ENCODE measurements around the gene LZTS2.
A peak's percentile ranks its signal among the peaks of the same experiment; 100 is the strongest.

Gene LZTS2

DNA sequence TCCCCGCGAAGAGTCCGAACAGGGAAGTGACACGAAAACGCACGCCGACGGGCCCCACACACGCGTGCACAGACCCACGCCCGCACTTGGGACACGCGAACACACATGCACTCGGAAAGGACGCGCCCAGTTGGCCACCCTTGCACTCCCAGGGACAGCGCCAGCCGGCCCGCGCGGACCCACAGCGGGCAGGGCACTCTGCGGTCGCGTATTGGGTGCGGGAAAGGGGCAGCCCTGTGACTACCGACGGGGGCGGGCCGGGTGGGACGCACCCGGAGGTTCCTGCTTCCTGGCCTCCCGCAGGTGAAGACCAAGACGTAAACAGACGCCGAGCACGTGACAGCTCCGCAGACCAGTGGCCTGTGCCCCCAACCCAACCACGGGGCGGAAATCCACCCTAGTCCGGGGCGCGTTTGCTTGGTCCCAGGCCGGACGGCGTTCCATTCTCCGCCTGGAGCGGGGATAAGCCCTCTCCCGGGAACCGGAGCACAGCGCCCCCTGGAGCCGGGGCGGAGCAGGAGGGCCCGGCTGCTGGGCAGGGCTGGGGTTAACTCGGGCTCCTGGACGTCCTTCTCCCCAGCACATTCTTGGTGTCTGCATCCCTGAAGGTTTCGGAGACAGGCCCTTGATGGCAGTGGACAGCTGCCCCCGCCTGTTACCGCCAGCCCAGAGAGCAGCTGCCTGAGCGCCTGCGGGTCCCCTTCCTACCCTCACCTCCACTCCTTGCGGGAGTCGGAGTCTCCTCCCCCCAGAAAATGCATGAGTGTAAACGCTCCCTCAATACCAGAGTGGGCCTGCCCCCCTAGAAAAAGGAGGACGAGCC is 2.0 kb upstream of the LZTS2 start (continued):
- TF ChIP-seq, protein P1, sequence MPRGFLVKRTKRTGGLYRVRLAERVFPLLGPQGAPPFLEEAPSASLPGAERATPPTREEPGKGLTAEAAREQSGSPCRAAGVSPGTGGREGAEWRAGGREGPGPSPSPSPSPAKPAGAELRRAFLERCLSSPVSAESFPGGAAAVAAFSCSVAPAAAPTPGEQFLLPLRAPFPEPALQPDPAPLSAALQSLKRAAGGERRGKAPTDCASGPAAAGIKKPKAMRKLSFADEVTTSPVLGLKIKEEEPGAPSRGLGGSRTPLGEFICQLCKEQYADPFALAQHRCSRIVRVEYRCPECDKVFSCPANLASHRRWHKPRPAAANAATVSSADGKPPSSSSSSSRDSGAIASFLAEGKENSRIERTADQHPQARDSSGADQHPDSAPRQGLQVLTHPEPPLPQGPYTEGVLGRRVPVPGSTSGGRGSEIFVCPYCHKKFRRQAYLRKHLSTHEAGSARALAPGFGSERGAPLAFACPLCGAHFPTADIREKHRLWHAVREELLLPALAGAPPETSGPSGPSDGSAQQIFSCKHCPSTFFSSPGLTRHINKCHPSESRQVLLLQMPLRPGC (tag by site-specific recombination; IDR thresholded peaks at IDR 0.05): 0 out of 2 replicates have a peak, but pooled peaks have one; percentile 12
- TF ChIP-seq SCRT1 (tag by site-specific recombination; IDR thresholded peaks at IDR 0.05; ENCODE audit: borderline replicate concordance): no peak
- TF ChIP-seq, protein P2, sequence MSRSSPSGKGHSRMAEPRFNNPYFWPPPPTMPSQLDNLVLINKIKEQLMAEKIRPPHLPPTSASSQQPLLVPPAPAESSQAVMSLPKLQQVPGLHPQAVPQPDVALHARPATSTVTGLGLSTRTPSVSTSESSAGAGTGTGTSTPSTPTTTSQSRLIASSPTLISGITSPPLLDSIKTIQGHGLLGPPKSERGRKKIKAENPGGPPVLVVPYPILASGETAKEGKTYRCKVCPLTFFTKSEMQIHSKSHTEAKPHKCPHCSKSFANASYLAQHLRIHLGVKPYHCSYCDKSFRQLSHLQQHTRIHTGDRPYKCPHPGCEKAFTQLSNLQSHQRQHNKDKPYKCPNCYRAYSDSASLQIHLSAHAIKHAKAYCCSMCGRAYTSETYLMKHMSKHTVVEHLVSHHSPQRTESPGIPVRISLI (tag by site-specific recombination; IDR thresholded peaks at IDR 0.05): no peak
- TF ChIP-seq REST (tag by site-specific recombination; IDR thresholded peaks at IDR 0.05): no peak
- TF ChIP-seq ZNF335 (tag by site-specific recombination; conservative IDR thresholded peaks at IDR 0.05): peak; percentile 60; the same call in 1 of the 2 replicates
- TF ChIP-seq ZNF843 (tag by site-specific recombination; IDR thresholded peaks at IDR 0.05): 0 out of 2 replicates have a peak, but pooled peaks have one; percentile 12
- TF ChIP-seq ZEB2 (tag by site-specific recombination; IDR thresholded peaks at IDR 0.05): peak; percentile 88
- no peak for TF ChIP-seq ZNF585B (tag by site-specific recombination; IDR thresholded peaks at IDR 0.05)
- TF ChIP-seq ZSCAN16 (tag by site-specific recombination; IDR thresholded peaks at IDR 0.05): no peak
- no peak for TF ChIP-seq ZNF37A (tag by site-specific recombination; IDR thresholded peaks at IDR 0.05)
- TF ChIP-seq ZNF311 (tag by site-specific recombination; IDR thresholded peaks at IDR 0.05; ENCODE audit: borderline replicate concordance): no peak
- no peak for TF ChIP-seq ZNF621 (tag by site-specific recombination; IDR thresholded peaks at IDR 0.05)
- no peak for TF ChIP-seq KLF10 (tag by site-specific recombination; IDR thresholded peaks at IDR 0.05)
- TF ChIP-seq ZBTB20 (tag by site-specific recombination; IDR thresholded peaks at IDR 0.05): peak; percentile 89
- TF ChIP-seq, protein P3, sequence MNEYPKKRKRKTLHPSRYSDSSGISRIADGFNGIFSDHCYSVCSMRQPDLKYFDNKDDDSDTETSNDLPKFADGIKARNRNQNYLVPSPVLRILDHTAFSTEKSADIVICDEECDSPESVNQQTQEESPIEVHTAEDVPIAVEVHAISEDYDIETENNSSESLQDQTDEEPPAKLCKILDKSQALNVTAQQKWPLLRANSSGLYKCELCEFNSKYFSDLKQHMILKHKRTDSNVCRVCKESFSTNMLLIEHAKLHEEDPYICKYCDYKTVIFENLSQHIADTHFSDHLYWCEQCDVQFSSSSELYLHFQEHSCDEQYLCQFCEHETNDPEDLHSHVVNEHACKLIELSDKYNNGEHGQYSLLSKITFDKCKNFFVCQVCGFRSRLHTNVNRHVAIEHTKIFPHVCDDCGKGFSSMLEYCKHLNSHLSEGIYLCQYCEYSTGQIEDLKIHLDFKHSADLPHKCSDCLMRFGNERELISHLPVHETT (tag by site-specific recombination; IDR thresholded peaks at IDR 0.05): peak; percentile 78
- peak; percentile 81 for TF ChIP-seq ZNF600 (tag by site-specific recombination; IDR thresholded peaks at IDR 0.05)
- TF ChIP-seq KLF8 (tag by site-specific recombination; IDR thresholded peaks at IDR 0.05): peak; percentile 72
- TF ChIP-seq ZNF266 (tag by site-specific recombination; IDR thresholded peaks at IDR 0.05; ENCODE audit: low read depth): no peak
- no peak for TF ChIP-seq PRDM1 (tag by site-specific recombination; IDR thresholded peaks at IDR 0.05)
- peak; percentile 70 for TF ChIP-seq ZNF366 (tag by site-specific recombination; conservative IDR thresholded peaks at IDR 0.05)
- TF ChIP-seq, protein P4, sequence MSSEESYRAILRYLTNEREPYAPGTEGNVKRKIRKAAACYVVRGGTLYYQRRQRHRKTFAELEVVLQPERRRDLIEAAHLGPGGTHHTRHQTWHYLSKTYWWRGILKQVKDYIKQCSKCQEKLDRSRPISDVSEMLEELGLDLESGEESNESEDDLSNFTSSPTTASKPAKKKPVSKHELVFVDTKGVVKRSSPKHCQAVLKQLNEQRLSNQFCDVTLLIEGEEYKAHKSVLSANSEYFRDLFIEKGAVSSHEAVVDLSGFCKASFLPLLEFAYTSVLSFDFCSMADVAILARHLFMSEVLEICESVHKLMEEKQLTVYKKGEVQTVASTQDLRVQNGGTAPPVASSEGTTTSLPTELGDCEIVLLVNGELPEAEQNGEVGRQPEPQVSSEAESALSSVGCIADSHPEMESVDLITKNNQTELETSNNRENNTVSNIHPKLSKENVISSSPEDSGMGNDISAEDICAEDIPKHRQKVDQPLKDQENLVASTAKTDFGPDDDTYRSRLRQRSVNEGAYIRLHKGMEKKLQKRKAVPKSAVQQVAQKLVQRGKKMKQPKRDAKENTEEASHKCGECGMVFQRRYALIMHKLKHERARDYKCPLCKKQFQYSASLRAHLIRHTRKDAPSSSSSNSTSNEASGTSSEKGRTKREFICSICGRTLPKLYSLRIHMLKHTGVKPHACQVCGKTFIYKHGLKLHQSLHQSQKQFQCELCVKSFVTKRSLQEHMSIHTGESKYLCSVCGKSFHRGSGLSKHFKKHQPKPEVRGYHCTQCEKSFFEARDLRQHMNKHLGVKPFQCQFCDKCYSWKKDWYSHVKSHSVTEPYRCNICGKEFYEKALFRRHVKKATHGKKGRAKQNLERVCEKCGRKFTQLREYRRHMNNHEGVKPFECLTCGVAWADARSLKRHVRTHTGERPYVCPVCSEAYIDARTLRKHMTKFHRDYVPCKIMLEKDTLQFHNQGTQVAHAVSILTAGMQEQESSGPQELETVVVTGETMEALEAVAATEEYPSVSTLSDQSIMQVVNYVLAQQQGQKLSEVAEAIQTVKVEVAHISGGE (tag by site-specific recombination; conservative IDR thresholded peaks at IDR 0.05; ENCODE audit: low read depth): peak; percentile 69
- TF ChIP-seq HOXA7 (CRISPR knock-in tag; IDR thresholded peaks at IDR 0.05; ENCODE audit: borderline replicate concordance): no peak
- no peak for TF ChIP-seq ZNF24 (tag by site-specific recombination; IDR thresholded peaks at IDR 0.05)
- no peak; the same call in 1 of the 2 replicates for TF ChIP-seq OVOL3 (tag by site-specific recombination; IDR thresholded peaks at IDR 0.05)
- no peak for TF ChIP-seq ZNF529 (tag by site-specific recombination; IDR thresholded peaks at IDR 0.05; ENCODE audit: insufficient replicate concordance)
- TF ChIP-seq ZNF112 (tag by site-specific recombination; IDR thresholded peaks at IDR 0.05): no peak
- TF ChIP-seq ZNF624 (tag by site-specific recombination; IDR thresholded peaks at IDR 0.05): no peak
- TF ChIP-seq, protein P5, sequence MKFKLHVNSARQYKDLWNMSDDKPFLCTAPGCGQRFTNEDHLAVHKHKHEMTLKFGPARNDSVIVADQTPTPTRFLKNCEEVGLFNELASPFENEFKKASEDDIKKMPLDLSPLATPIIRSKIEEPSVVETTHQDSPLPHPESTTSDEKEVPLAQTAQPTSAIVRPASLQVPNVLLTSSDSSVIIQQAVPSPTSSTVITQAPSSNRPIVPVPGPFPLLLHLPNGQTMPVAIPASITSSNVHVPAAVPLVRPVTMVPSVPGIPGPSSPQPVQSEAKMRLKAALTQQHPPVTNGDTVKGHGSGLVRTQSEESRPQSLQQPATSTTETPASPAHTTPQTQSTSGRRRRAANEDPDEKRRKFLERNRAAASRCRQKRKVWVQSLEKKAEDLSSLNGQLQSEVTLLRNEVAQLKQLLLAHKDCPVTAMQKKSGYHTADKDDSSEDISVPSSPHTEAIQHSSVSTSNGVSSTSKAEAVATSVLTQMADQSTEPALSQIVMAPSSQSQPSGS (tag by site-specific recombination; IDR thresholded peaks at IDR 0.05; ENCODE audit: low read depth): no peak
